HG02759 (cell line): ENCODE data around the gene EPB42.
"Not testable (repeated sequence)": the region's sequence is repeated elsewhere in the genome, so short reads cannot be mapped to it uniquely, and the experiment has no call there.

Experiments
- ATAC-seq: cut with Tn5 transposase; IDR thresholded peaks from one replicate; pipeline ENCODE4 v1.9.1; 2021; ENCODE audit warnings: mild to moderate bottlenecking, moderate library complexity; ENCODE audit not compliant: unreplicated experiment

Gene EPB42

GRCh38 chr15:43189296-43189695 lies 31.5 kb downstream of the EPB42 start:
- ATAC-seq = no peak

GRCh38 chr15:43187544-43188155 lies 33.2 kb downstream of the EPB42 start:
- ATAC-seq = no peak

GRCh38 chr15:43186003-43186353 lies 34.8 kb downstream of the EPB42 start:
- peak; percentile 13 for ATAC-seq

GRCh38 chr15:43185157-43186002 lies 35.4 kb downstream of the EPB42 start, which contains the start of gene CCNDBP1:
Gene CCNDBP1 (plus strand): TSS chr15:43185403. CDS start chr15:43185499, 96 bp downstream.
- ATAC-seq = peak; percentile 95

- ATAC-seq = no peak
Measured at GRCh38 chr15:43184407-43185124, 36.3 kb downstream of the EPB42 start.

- ATAC-seq = no peak
Measured at GRCh38 chr15:43183270-43183669, 37.5 kb downstream of the EPB42 start.

GRCh38 chr15:43177147-43177546 lies 43.7 kb downstream of the EPB42 start:
- ATAC-seq = not testable (repeated sequence)

GRCh38 chr15:43175656-43176309 lies 45.0 kb downstream of the EPB42 start:
- ATAC-seq = not testable (repeated sequence)

- ATAC-seq = no peak
Measured at GRCh38 chr15:43169888-43170287, 50.9 kb downstream of the EPB42 start.

- ATAC-seq = no peak
Measured at GRCh38 chr15:43168192-43169107, 52.4 kb downstream of the EPB42 start.

GRCh38 chr15:43167261-43167660 lies 53.6 kb downstream of the EPB42 start:
- ATAC-seq = not testable (repeated sequence)

GRCh38 chr15:43165801-43166325 lies 55.0 kb downstream of the EPB42 start:
- ATAC-seq = no peak

GRCh38 chr15:43153269-43153668 lies 67.5 kb downstream of the EPB42 start:
- ATAC-seq = no peak

- ATAC-seq = no peak
Measured at GRCh38 chr15:43151688-43152087, 69.1 kb downstream of the EPB42 start.

- ATAC-seq = no peak
Measured at GRCh38 chr15:43150191-43150929, 70.5 kb downstream of the EPB42 start.
